MM.1S (cell line): Measurements from ENCODE around the gene NPY.

Source experiments
- EZH2 ChIP-seq: fragments of 300-600 bp; sonication (generic); optimal IDR thresholded peaks from 2 replicates; pipeline ENCODE3; 2017; ENCODE audit warnings: low read depth, mild to moderate bottlenecking, antibody characterized with exemption, low read length, mixed read lengths
- EZH2phosphoT487 ChIP-seq: fragments of 300-600 bp; sonication (generic); IDR thresholded peaks from 2 replicates; pipeline ENCODE4 v1.6.1; 2018; ENCODE audit warnings: antibody characterized with exemption, low read length
- TF ChIP-seq, protein P1 (sequence below): fragments of 300-600 bp; sonication (generic); IDR thresholded peaks from 2 replicates; pipeline ENCODE4 v1.5.1; 2016; ENCODE audit warnings: antibody characterized with exemption, low read length, mixed read lengths

DNA sequence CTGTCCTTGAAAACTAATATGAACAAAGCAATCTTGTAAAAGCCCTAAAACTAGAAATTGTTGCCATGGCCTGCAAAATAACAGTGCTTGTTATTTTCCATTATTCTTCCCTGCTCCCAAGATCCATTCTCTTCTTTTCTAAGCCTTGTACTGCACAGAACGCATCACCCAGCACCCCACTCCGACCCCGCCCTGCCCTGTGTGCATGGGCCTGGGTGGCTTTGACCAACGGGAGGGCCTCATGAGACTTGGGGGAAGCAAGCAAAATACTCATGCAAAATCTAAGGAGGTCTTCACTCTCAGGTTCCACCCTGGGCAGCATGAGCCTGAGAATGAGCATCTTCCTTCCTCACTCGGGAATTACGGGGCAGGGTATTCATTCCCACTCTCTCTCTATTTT is 32.4 kb downstream of the NPY start:
- TF ChIP-seq, protein P1, sequence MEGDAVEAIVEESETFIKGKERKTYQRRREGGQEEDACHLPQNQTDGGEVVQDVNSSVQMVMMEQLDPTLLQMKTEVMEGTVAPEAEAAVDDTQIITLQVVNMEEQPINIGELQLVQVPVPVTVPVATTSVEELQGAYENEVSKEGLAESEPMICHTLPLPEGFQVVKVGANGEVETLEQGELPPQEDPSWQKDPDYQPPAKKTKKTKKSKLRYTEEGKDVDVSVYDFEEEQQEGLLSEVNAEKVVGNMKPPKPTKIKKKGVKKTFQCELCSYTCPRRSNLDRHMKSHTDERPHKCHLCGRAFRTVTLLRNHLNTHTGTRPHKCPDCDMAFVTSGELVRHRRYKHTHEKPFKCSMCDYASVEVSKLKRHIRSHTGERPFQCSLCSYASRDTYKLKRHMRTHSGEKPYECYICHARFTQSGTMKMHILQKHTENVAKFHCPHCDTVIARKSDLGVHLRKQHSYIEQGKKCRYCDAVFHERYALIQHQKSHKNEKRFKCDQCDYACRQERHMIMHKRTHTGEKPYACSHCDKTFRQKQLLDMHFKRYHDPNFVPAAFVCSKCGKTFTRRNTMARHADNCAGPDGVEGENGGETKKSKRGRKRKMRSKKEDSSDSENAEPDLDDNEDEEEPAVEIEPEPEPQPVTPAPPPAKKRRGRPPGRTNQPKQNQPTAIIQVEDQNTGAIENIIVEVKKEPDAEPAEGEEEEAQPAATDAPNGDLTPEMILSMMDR, result no peak
- TF ChIP-seq EZH2 (no peak), EZH2phosphoT487 (no peak)
